Activated CD4-positive, alpha-beta T cell treated with anti-CD3 and anti-CD28 coated beads, Interleukin-2, amount 10 ng/mL, durations not matched to agents 7 days and 5 days (primary cell): Measurements from ENCODE around the gene FSD1. TPM values are rescaled to one million over a fixed set of nuclear protein-coding genes. Genes with fewer than 3 reads are reported as not detected.
A peak's percentile ranks its signal among the peaks of the same experiment; 100 is the strongest.
"Not testable (repeated sequence)": the region's sequence is repeated elsewhere in the genome, so short reads cannot be mapped to it uniquely, and the experiment has no call there.

Source experiments
- CTCF ChIA-PET: fragments of 350-600 bp; sonication (Branson Sonifier 250); formaldehyde crosslinking; loops from one replicate; lab custom pipeline; 2021; ENCODE audit warnings: antibody characterized with exemption; lab: Charles Lee
- POLR2A ChIA-PET: fragments of 350-600 bp; sonication (Branson Sonifier 250); formaldehyde crosslinking; loops from one replicate; lab custom pipeline; 2021; ENCODE audit warnings: antibody characterized with exemption; lab: Charles Lee
- DNase-seq: peaks from one replicate; pipeline ENCODE4 v3.0.0-alpha.2; 2020
- H3K27ac Mint-ChIP-seq: one replicate; pipeline ENCODE4 v1.8.0; 2021; ENCODE audit warnings: mild to moderate bottlenecking, moderate library complexity, mixed read lengths
- H3K27me3 Mint-ChIP-seq: one replicate; pipeline ENCODE4 v1.8.0; 2021; ENCODE audit warnings: mixed read lengths
- H3K36me3 Mint-ChIP-seq: one replicate; pipeline ENCODE4 v1.8.0; 2021; ENCODE audit warnings: low read depth, mixed read lengths
- H3K4me1 Mint-ChIP-seq: one replicate; pipeline ENCODE4 v1.8.0; 2021; ENCODE audit warnings: mixed read lengths
- H3K4me3 Mint-ChIP-seq: one replicate; pipeline ENCODE4 v1.8.0; 2021; ENCODE audit warnings: mild to moderate bottlenecking, moderate library complexity, mixed read lengths
- H3K9me3 Mint-ChIP-seq: one replicate; pipeline ENCODE4 v1.8.0; 2021; ENCODE audit warnings: mixed read lengths
- total RNA-seq, 2 experiments: library from RNA; stranded (reverse); gene quantifications; one replicate each; pipeline ENCODE4 v1.2.3, GENCODE V29; 2021

Gene FSD1
- total RNA-seq, 2 experiments from 2014 or later = 12.7 to 17.2 TPM

- Mint-ChIP-seq H3K36me3 (peaks cover 5% of the 10 kb centered on the region), H3K4me3 (peak overlapping the region; percentile 83), H3K9me3 (no peaks in the 10 kb centered on the region), H3K4me1 (peaks cover 27% of the 10 kb centered on the region), H3K27ac (no peak overlapping the region), H3K27me3 (peaks cover 6% of the 10 kb centered on the region)
- CTCF ChIA-PET = no interaction called here
- POLR2A ChIA-PET = no interaction called here
- DNase-seq = no peak
Observed at GRCh38 chr19:4326837-4327251, 22.4 kb downstream of the FSD1 start.

- ChIA-PET POLR2A (interaction anchor here (0.9 kb wide), 1 partner anchor 15 kb away, joined by 6 read pairs; no protein-coding TSS in a partner anchor), CTCF (interaction anchor here (1.1 kb wide), 1 partner anchor 8 kb away, joined by 4 read pairs; no protein-coding TSS in a partner anchor)
- peaks cover 27% of the 10 kb centered on the region for H3K4me1 Mint-ChIP-seq
- H3K27ac Mint-ChIP-seq = peak overlapping the region; percentile 95
- H3K36me3 Mint-ChIP-seq = peaks cover 5% of the 10 kb centered on the region
- peak; percentile 84 for DNase-seq
- no peaks in the 10 kb centered on the region for H3K9me3 Mint-ChIP-seq
- peaks cover 6% of the 10 kb centered on the region for H3K27me3 Mint-ChIP-seq
- peak overlapping the region; percentile 83 for H3K4me3 Mint-ChIP-seq
Observed at GRCh38 chr19:4327252-4327876, 23.0 kb downstream of the FSD1 start.

- no peak for DNase-seq
- Mint-ChIP-seq H3K4me3 (peak overlapping the region; percentile 83), H3K9me3 (no peaks in the 10 kb centered on the region), H3K27ac (peak overlapping the region; percentile 95), H3K27me3 (peaks cover 6% of the 10 kb centered on the region), H3K4me1 (peaks cover 27% of the 10 kb centered on the region), H3K36me3 (peaks cover 5% of the 10 kb centered on the region)
- POLR2A ChIA-PET = interaction anchor here (0.9 kb wide), 1 partner anchor 15 kb away, joined by 6 read pairs; no protein-coding TSS in a partner anchor
- CTCF ChIA-PET = interaction anchor here (1.1 kb wide), 1 partner anchor 9 kb away, joined by 4 read pairs; no protein-coding TSS in a partner anchor
Observed at GRCh38 chr19:4327877-4328242, 23.5 kb downstream of the FSD1 start.

- H3K4me1 Mint-ChIP-seq = peaks cover 27% of the 10 kb centered on the region
- ChIA-PET POLR2A (interaction anchor here (0.9 kb wide), 1 partner anchor 14 kb away, joined by 6 read pairs; no protein-coding TSS in a partner anchor), CTCF (interaction anchor here (1.1 kb wide), 1 partner anchor 9 kb away, joined by 4 read pairs; no protein-coding TSS in a partner anchor)
- H3K27me3 Mint-ChIP-seq = peaks cover 6% of the 10 kb centered on the region
- no peaks in the 10 kb centered on the region for H3K9me3 Mint-ChIP-seq
- peak; percentile 98 for DNase-seq
- peak overlapping the region; percentile 95 for H3K27ac Mint-ChIP-seq
- H3K4me3 Mint-ChIP-seq = peak overlapping the region; percentile 83
- peaks cover 5% of the 10 kb centered on the region for H3K36me3 Mint-ChIP-seq
Observed at GRCh38 chr19:4328243-4328990, 24.0 kb downstream of the FSD1 start.

- H3K4me1 Mint-ChIP-seq = peaks cover 27% of the 10 kb centered on the region
- POLR2A ChIA-PET, H3K9me3 Mint-ChIP-seq, H3K27me3 Mint-ChIP-seq, H3K36me3 Mint-ChIP-seq: not testable (repeated sequence)
- peak; percentile 38 for DNase-seq
- peak overlapping the region; percentile 83 for H3K4me3 Mint-ChIP-seq
- CTCF ChIA-PET = interaction anchor here (4.0 kb wide), 1 partner anchor 13 kb away, joined by 16 read pairs; the partner anchor contains the start of gene MPND
- peak overlapping the region; percentile 95 for H3K27ac Mint-ChIP-seq
Observed at GRCh38 chr19:4328991-4329681, 24.7 kb downstream of the FSD1 start.

- ChIA-PET POLR2A (no interaction called here), CTCF (interaction anchor here (4.0 kb wide), 1 partner anchor 12 kb away, joined by 16 read pairs; the partner anchor contains the start of gene MPND)
- peaks cover 6% of the 10 kb centered on the region for H3K27me3 Mint-ChIP-seq
- no peak for DNase-seq
- H3K27ac Mint-ChIP-seq = peak overlapping the region; percentile 22
- peak overlapping the region; percentile 47 for H3K4me3 Mint-ChIP-seq
- H3K9me3 Mint-ChIP-seq = peaks cover under 1% of the 10 kb centered on the region
- H3K4me1 Mint-ChIP-seq = peaks cover 27% of the 10 kb centered on the region
- H3K36me3 Mint-ChIP-seq = peaks cover 5% of the 10 kb centered on the region
Observed at GRCh38 chr19:4329858-4330257, 25.5 kb downstream of the FSD1 start.

- Mint-ChIP-seq H3K27me3 (no peaks in the 10 kb centered on the region), H3K27ac (no peak overlapping the region), H3K4me3 (no peak overlapping the region), H3K9me3 (peaks cover 7% of the 10 kb centered on the region), H3K36me3 (peaks cover 4% of the 10 kb centered on the region), H3K4me1 (peaks cover 20% of the 10 kb centered on the region)
- CTCF ChIA-PET = interaction anchor here (0.7 kb wide), 1 partner anchor 113 kb away, joined by 3 read pairs; no protein-coding TSS in a partner anchor
- DNase-seq = no peak
- POLR2A ChIA-PET = no interaction called here
Observed at GRCh38 chr19:4334929-4335570, 30.7 kb downstream of the FSD1 start.

- Mint-ChIP-seq H3K27me3 (no peaks in the 10 kb centered on the region), H3K27ac (peak overlapping the region; percentile 94), H3K36me3 (peaks cover 4% of the 10 kb centered on the region), H3K4me3 (peak overlapping the region; percentile 79), H3K9me3 (peaks cover 7% of the 10 kb centered on the region), H3K4me1 (peaks cover 33% of the 10 kb centered on the region)
- POLR2A ChIA-PET = no interaction called here
- no peak for DNase-seq
- CTCF ChIA-PET = interaction anchor here (0.6 to 3.0 kb wide), 3 partner anchors 15 to 198 kb away, joined by 3 to 16 read pairs (median 3); partner anchors contain the start of gene SH3GL1
Observed at GRCh38 chr19:4337906-4338440, 33.6 kb downstream of the FSD1 start.

GRCh38 chr19:4338441-4339355 is 34.3 kb downstream of the FSD1 start, which contains the start of gene STAP2:
STAP2 (minus strand) TSS chr19:4338827; CDS start chr19:4338753, 74 bp downstream.
- H3K4me1 Mint-ChIP-seq = peaks cover 33% of the 10 kb centered on the region

GRCh38 chr19:4342314-4342614 is 37.9 kb downstream of the FSD1 start:
- H3K36me3 Mint-ChIP-seq = peaks cover 8% of the 10 kb centered on the region
- ChIA-PET CTCF (interaction anchor here (0.8 to 3.3 kb wide), 12 partner anchors 10 to 129 kb away, joined by 3 to 29 read pairs (median 4); partner anchors contain the start of gene SH3GL1), POLR2A (interaction anchor here (0.6 to 1.3 kb wide), 4 partner anchors 10 to 73 kb away, joined by 4 to 7 read pairs (median 5); no protein-coding TSS in a partner anchor)
- peak overlapping the region; percentile 91 for H3K4me3 Mint-ChIP-seq
- peaks cover 39% of the 10 kb centered on the region for H3K4me1 Mint-ChIP-seq
- no peaks in the 10 kb centered on the region for H3K27me3 Mint-ChIP-seq
- DNase-seq = no peak
- H3K9me3 Mint-ChIP-seq = no peaks in the 10 kb centered on the region
- peak overlapping the region; percentile 97 for H3K27ac Mint-ChIP-seq

More at GRCh38 chr19:4338441-4339355, 34.3 kb downstream of the FSD1 start, which contains the start of gene STAP2:
- POLR2A ChIA-PET = no interaction called here
- peak within 1 kb of the TSS; percentile 79 for H3K4me3 Mint-ChIP-seq
- DNase-seq = peak; percentile 44
- CTCF ChIA-PET = interaction anchor here (0.6 to 3.0 kb wide), 5 partner anchors 15 to 677 kb away, joined by 3 to 16 read pairs (median 3); partner anchors contain the start of gene SH3GL1
- H3K9me3 Mint-ChIP-seq = peaks cover 7% of the 10 kb centered on the region
- peaks cover 4% of the 10 kb centered on the region for H3K36me3 Mint-ChIP-seq
- H3K27me3 Mint-ChIP-seq = no peaks in the 10 kb centered on the region
- H3K27ac Mint-ChIP-seq = peak within 1 kb of the TSS; percentile 94
